Neural cell (in vitro differentiated cells): ENCODE measurements around the gene NCLN.

ENCODE experiments used
- CTCF ChIP-seq: fragments of 450-650 bp; IDR thresholded peaks from 2 replicates; pipeline ENCODE4 v1.5.1; 2014; ENCODE audit warnings: antibody characterized with exemption, mild to moderate bottlenecking, moderate library complexity; ENCODE audit not compliant: poor library complexity, severe bottlenecking
- EP300 ChIP-seq: fragments of 450-650 bp; conservative IDR thresholded peaks from 2 replicates; pipeline ENCODE4 v1.6.1; 2014; ENCODE audit warnings: antibody characterized with exemption, mild to moderate bottlenecking, moderate library complexity; ENCODE audit not compliant: poor library complexity, severe bottlenecking
- POLR2AphosphoS5 ChIP-seq: IDR thresholded peaks from 2 replicates; pipeline ENCODE4 v1.6.1; 2012

- TF ChIP-seq CTCF: no peak
- no peak for TF ChIP-seq EP300
- no peak for TF ChIP-seq POLR2AphosphoS5
These were observed 30.6 kb upstream of the NCLN start for GRCh38 chr19:3154957-3155736.
